ENCODE results near the gene DYNC2I2.
"Not testable (repeated sequence)": the region's sequence is repeated elsewhere in the genome, so short reads cannot be mapped to it uniquely, and the experiment has no call there.

- TF ChIP-seq CTCF, POLR2A (IDR thresholded peaks at IDR 0.05): not testable (repeated sequence)
Observed at GRCh38 chr9:128585155-128585554, 71.5 kb downstream of the DYNC2I2 start.

Measured in uterus (tissue), 2 donors.